ENCODE data around the gene MYLK.

MYLK gene

GRCh38 chr3:123689831-123690230, 194.3 kb downstream of the MYLK start:
- no peaks in the 10 kb centered on the region for H3K27me3 ChIP-seq (ENCODE audit: insufficient read depth, poor library complexity, severe bottlenecking)
- ATAC-seq (ENCODE audit: low read depth): no peak
- TF ChIP-seq, protein P1, sequence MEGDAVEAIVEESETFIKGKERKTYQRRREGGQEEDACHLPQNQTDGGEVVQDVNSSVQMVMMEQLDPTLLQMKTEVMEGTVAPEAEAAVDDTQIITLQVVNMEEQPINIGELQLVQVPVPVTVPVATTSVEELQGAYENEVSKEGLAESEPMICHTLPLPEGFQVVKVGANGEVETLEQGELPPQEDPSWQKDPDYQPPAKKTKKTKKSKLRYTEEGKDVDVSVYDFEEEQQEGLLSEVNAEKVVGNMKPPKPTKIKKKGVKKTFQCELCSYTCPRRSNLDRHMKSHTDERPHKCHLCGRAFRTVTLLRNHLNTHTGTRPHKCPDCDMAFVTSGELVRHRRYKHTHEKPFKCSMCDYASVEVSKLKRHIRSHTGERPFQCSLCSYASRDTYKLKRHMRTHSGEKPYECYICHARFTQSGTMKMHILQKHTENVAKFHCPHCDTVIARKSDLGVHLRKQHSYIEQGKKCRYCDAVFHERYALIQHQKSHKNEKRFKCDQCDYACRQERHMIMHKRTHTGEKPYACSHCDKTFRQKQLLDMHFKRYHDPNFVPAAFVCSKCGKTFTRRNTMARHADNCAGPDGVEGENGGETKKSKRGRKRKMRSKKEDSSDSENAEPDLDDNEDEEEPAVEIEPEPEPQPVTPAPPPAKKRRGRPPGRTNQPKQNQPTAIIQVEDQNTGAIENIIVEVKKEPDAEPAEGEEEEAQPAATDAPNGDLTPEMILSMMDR (IDR thresholded peaks at IDR 0.05; ENCODE audit: poor library complexity, severe bottlenecking): no peak
- H3K4me1 ChIP-seq (ENCODE audit: insufficient read depth, poor library complexity, severe bottlenecking): peaks cover 9% of the 10 kb centered on the region
- no peak overlapping the region for H3K4me3 ChIP-seq (ENCODE audit: severe bottlenecking)
- no peaks in the 10 kb centered on the region for H3K9me3 ChIP-seq (ENCODE audit: severe bottlenecking)
- H3K36me3 ChIP-seq (ENCODE audit: low read depth): no peaks in the 10 kb centered on the region
- DNase-seq (ENCODE audit: low spot score): no peak
- no peak overlapping the region for H3K27ac ChIP-seq (ENCODE audit: poor library complexity, severe bottlenecking)

DNA sequence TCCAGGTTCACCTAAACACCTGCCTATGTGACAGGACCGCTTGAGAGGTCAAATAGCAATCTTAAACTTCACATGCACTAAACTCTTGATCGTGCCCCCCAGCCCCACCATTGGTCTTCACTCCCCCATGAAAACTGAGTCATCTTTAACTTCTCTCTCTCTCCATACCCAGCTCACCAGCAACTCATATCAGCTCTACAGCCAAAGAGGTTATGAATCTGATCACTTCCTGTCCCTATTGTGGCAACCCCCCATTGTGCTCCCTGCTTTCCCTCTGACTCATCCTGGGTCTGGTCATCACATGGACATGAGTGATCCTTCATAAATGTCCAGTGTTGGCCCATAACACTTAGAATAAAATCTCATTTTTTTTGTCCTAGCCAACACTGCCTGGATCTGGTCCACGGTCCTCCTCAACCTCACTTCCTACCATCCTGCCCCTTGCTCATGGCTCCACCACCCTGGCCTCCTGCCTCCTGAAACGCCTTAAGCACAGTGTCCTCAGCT, 195.8 kb downstream of the MYLK start:
- TF ChIP-seq, protein P1 (IDR thresholded peaks at IDR 0.05; ENCODE audit: poor library complexity, severe bottlenecking): no peak
- ATAC-seq (ENCODE audit: low read depth): peak; percentile 93
- Histone ChIP-seq H3K36me3 (ENCODE audit: low read depth) (no peaks in the 10 kb centered on the region), H3K27ac (ENCODE audit: poor library complexity, severe bottlenecking) (peak overlapping the region; percentile 25), H3K9me3 (ENCODE audit: severe bottlenecking) (no peaks in the 10 kb centered on the region), H3K4me1 (ENCODE audit: insufficient read depth, poor library complexity, severe bottlenecking) (peaks cover 9% of the 10 kb centered on the region), H3K27me3 (ENCODE audit: insufficient read depth, poor library complexity, severe bottlenecking) (no peaks in the 10 kb centered on the region), H3K4me3 (ENCODE audit: severe bottlenecking) (no peak overlapping the region)
- no peak for DNase-seq (ENCODE audit: low spot score)

GRCh38 chr3:123687286-123687685, 196.8 kb downstream of the MYLK start:
- Histone ChIP-seq H3K36me3 (ENCODE audit: low read depth) (no peaks in the 10 kb centered on the region), H3K27me3 (ENCODE audit: insufficient read depth, poor library complexity, severe bottlenecking) (no peaks in the 10 kb centered on the region), H3K9me3 (ENCODE audit: severe bottlenecking) (no peaks in the 10 kb centered on the region), H3K4me1 (ENCODE audit: insufficient read depth, poor library complexity, severe bottlenecking) (peaks cover 9% of the 10 kb centered on the region), H3K27ac (ENCODE audit: poor library complexity, severe bottlenecking) (no peak overlapping the region), H3K4me3 (ENCODE audit: severe bottlenecking) (no peak overlapping the region)
- TF ChIP-seq, protein P1 (IDR thresholded peaks at IDR 0.05; ENCODE audit: poor library complexity, severe bottlenecking): no peak
- no peak for ATAC-seq (ENCODE audit: low read depth)
- DNase-seq (ENCODE audit: low spot score): no peak

DNA sequence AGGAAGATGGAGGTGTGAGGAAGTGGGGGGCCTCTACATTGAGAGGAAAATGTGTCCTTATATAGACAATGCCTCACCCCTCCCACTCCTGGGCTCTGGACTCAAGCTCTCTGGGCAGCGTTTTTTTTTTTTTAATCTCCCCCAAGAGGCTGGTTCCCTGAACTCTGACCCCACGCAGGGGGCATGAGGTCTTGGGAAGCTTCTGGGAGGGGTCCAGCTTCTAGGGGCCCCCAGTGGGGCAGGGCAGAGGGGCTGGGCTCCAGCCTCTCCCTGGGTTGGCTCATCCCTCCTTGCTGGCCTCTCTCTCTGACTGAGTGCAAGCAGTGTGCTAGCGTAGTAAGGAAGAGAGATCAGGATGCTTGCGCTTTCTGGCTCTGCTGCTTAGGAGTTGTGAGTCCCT, 197.9 kb downstream of the MYLK start:
- H3K36me3 ChIP-seq (ENCODE audit: low read depth): no peaks in the 10 kb centered on the region

DNA sequence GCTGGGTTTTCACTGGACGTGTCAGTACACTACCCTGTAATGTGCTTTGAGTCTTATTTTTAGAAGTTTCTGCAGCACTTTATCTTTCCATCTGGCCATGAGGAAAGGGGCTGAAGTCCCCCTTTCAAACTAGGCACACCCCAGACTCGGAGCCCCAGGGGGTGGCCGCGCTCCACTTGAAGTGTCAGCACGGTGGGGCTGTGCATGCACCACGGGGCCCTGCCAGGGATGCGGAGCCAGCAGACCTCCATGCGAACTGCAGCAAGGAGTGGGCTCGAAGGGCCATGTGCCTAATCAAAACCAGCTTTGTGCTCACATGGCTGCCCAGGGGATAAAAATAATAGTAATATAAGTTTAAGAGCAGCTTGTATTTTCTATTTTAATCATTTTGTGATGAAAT, 198.4 kb downstream of the MYLK start:
- Histone ChIP-seq H3K9me3 (ENCODE audit: severe bottlenecking) (no peaks in the 10 kb centered on the region), H3K27me3 (ENCODE audit: insufficient read depth, poor library complexity, severe bottlenecking) (no peaks in the 10 kb centered on the region), H3K36me3 (ENCODE audit: low read depth) (no peaks in the 10 kb centered on the region), H3K4me1 (ENCODE audit: insufficient read depth, poor library complexity, severe bottlenecking) (peaks cover 9% of the 10 kb centered on the region), H3K4me3 (ENCODE audit: severe bottlenecking) (no peak overlapping the region), H3K27ac (ENCODE audit: poor library complexity, severe bottlenecking) (no peak overlapping the region)
- TF ChIP-seq, protein P1 (IDR thresholded peaks at IDR 0.05; ENCODE audit: poor library complexity, severe bottlenecking): no peak
- DNase-seq (ENCODE audit: low spot score) (no peak), ATAC-seq (ENCODE audit: low read depth) (no peak)

More for the DNA sequence above, 197.9 kb downstream of the MYLK start:
- no peaks in the 10 kb centered on the region for H3K9me3 ChIP-seq (ENCODE audit: severe bottlenecking)
- no peaks in the 10 kb centered on the region for H3K27me3 ChIP-seq (ENCODE audit: insufficient read depth, poor library complexity, severe bottlenecking)
- H3K27ac ChIP-seq (ENCODE audit: poor library complexity, severe bottlenecking): no peak overlapping the region
- DNase-seq (ENCODE audit: low spot score): no peak
- peaks cover 9% of the 10 kb centered on the region for H3K4me1 ChIP-seq (ENCODE audit: insufficient read depth, poor library complexity, severe bottlenecking)
- TF ChIP-seq, protein P1 (IDR thresholded peaks at IDR 0.05; ENCODE audit: poor library complexity, severe bottlenecking): no peak
- H3K4me3 ChIP-seq (ENCODE audit: severe bottlenecking): no peak overlapping the region
- ATAC-seq (ENCODE audit: low read depth): no peak

All from RWPE2 (cell line).